Gastroesophageal sphincter (tissue), 2 donors: ENCODE measurements around the gene TTL.

Experiments
- EP300 ChIP-seq: sonication (generic); formaldehyde crosslinking; IDR thresholded peaks from one replicate; pipeline ENCODE4 v1.6.1; 2017; ENCODE audit warnings: antibody characterized with exemption, mild to moderate bottlenecking
- POLR2A ChIP-seq, 2 donors: fragments of 450-650 bp; IDR thresholded peaks; one replicate each; pipeline ENCODE4 v1.6.1; 2017; ENCODE audit warnings: antibody characterized with exemption in 2 of 2, mild to moderate bottlenecking in 2 of 2, moderate library complexity in 1 of 2
- POLR2AphosphoS5 ChIP-seq: sonication (generic); formaldehyde crosslinking; IDR thresholded peaks from one replicate; pipeline ENCODE4 v1.6.1; 2017; ENCODE audit warnings: antibody characterized with exemption

- TF ChIP-seq POLR2AphosphoS5 (no peak), EP300 (no peak), POLR2A (IDR thresholded peaks at IDR 0.05) (no peak)
Measured at GRCh38 chr2:112472547-112473263, 9.3 kb upstream of the TTL start.
